HepG2 (cell line): ENCODE data around the gene TMPO. TPM values are rescaled to one million over a fixed set of nuclear protein-coding genes. Genes with fewer than 3 reads are reported as not detected.

Source experiments
- CBX2 ChIP-seq, 2 experiments: fragments of 200-600 bp in 1 of 2; sonication (generic); formaldehyde crosslinking in 1 of 2; IDR thresholded peaks; 2 replicates each; pipeline versions ENCODE4 v1.7.0 to v1.8.1; 2018 to 2022; ENCODE audit warnings: low read depth in 2 of 2, low read length in 1 of 2, mild to moderate bottlenecking in 1 of 2, missing genetic modification reagents in 1 of 2
- EZH2 ChIP-seq: conservative IDR thresholded peaks from 2 replicates; pipeline ENCODE4 v1.6.1; 2012; ENCODE audit warnings: mild to moderate bottlenecking, low read depth, low read length, moderate library complexity
- GABPA ChIP-seq, 2 experiments: IDR thresholded peaks; 2 replicates each; pipeline ENCODE4 v1.6.1; 2011 to 2016; ENCODE audit warnings: low read depth in 2 of 2, low read length in 1 of 2, missing biosample characterization in 1 of 2, missing genetic modification characterization in 1 of 2
- IRF2 ChIP-seq: IDR thresholded peaks from 2 replicates; pipeline ENCODE4 v1.6.1; 2018; ENCODE audit warnings: missing genetic modification reagents, missing compliant biosample characterization
- MEF2D ChIP-seq: sonication (generic); formaldehyde crosslinking; IDR thresholded peaks from 2 replicates; pipeline ENCODE4 v1.5.1; 2020; ENCODE audit warnings: mild to moderate bottlenecking, missing genetic modification reagents
- NFYB ChIP-seq: sonication (generic); formaldehyde crosslinking; IDR thresholded peaks from 2 replicates; pipeline ENCODE4 v1.4.0; 2020; ENCODE audit warnings: missing genetic modification reagents
- PRMT3 ChIP-seq: sonication (generic); formaldehyde crosslinking; IDR thresholded peaks from 2 replicates; pipeline ENCODE4 v1.8.1; 2022; ENCODE audit warnings: low read depth, mild to moderate bottlenecking, moderate library complexity, missing genetic modification reagents, borderline replicate concordance
- SP1 ChIP-seq, 2 experiments: fragments of 450-650 bp in 1 of 2; sonication (generic) in 1 of 2; formaldehyde crosslinking in 1 of 2; IDR thresholded peaks; 2 replicates each; pipeline versions ENCODE4 v1.4.0 to v1.6.1; 2016 to 2020; ENCODE audit warnings: missing genetic modification reagents in 1 of 2
- STAT6 ChIP-seq: sonication (generic); formaldehyde crosslinking; IDR thresholded peaks from 2 replicates; pipeline ENCODE4 v1.4.0; 2020; ENCODE audit warnings: missing genetic modification reagents, mild to moderate bottlenecking, borderline replicate concordance
- THYN1 ChIP-seq: sonication (generic); formaldehyde crosslinking; IDR thresholded peaks from 2 replicates; pipeline ENCODE4 v1.8.1; 2023; ENCODE audit warnings: low read depth, mild to moderate bottlenecking, moderate library complexity, missing genetic modification reagents, borderline replicate concordance
- ZBTB38 ChIP-seq: sonication (generic); formaldehyde crosslinking; IDR thresholded peaks from 2 replicates; pipeline ENCODE4 v1.5.1; 2020; ENCODE audit warnings: mild to moderate bottlenecking, missing genetic modification reagents
- ZEB1 ChIP-seq: IDR thresholded peaks from 2 replicates; pipeline ENCODE4 v1.6.1; 2012; ENCODE audit warnings: mild to moderate bottlenecking, low read depth, inconsistent platforms; ENCODE audit not compliant: insufficient replicate concordance
- ZNF124 ChIP-seq: sonication (generic); formaldehyde crosslinking; IDR thresholded peaks from 2 replicates; pipeline ENCODE4 v1.4.0; 2020; ENCODE audit warnings: missing genetic modification reagents
- ZNF770 ChIP-seq: sonication (generic); formaldehyde crosslinking; IDR thresholded peaks from 2 replicates; pipeline ENCODE4 v1.5.0; 2020; ENCODE audit warnings: mild to moderate bottlenecking, missing genetic modification reagents
- polyA plus RNA-seq, 8 experiments: library from polyadenylated mRNA; depleted of rRNA in 3 of 8; stranded (reverse) in 7 of 8; unstranded in 1 of 8; fragments of >200 nt; fragmentation: Illumina TruSeq in 4 of 8; extraction: Trizol in 4 of 8; gene quantifications; 2 replicates each; pipeline versions ENCODE4 v1.2.1 to v1.2.3, GENCODE V29; 2011 to 2016; ENCODE audit warnings: low read depth in 4 of 8, missing spikeins in 1 of 8, mixed read lengths in 1 of 8; ENCODE audit not compliant: insufficient read depth in 1 of 8
- total RNA-seq, 5 experiments: library from RNA; depleted of rRNA; stranded (reverse); fragments of >200 nt; fragmentation: Illumina TruSeq; extraction: Trizol; gene quantifications; 2 replicates each; pipeline ENCODE4 v1.2.3, GENCODE V29; 2016; ENCODE audit warnings: low read depth in 1 of 5
- TF ChIP-seq, protein P1 (sequence below): sonication (generic); formaldehyde crosslinking; IDR thresholded peaks from 2 replicates; pipeline ENCODE4 v1.4.0; 2020; ENCODE audit warnings: missing genetic modification reagents
- TF ChIP-seq, protein P2 (sequence below): sonication (generic); formaldehyde crosslinking; IDR thresholded peaks from 2 replicates; pipeline ENCODE4 v1.5.1; 2020; ENCODE audit warnings: mild to moderate bottlenecking, missing genetic modification reagents, moderate library complexity

Gene TMPO
- total and polyA plus RNA-seq, 2 of the 13 experiments (the other 11 are each of a cell fraction or from before 2014, with no cell fraction given), result 24.2 to 167 TPM

DNA sequence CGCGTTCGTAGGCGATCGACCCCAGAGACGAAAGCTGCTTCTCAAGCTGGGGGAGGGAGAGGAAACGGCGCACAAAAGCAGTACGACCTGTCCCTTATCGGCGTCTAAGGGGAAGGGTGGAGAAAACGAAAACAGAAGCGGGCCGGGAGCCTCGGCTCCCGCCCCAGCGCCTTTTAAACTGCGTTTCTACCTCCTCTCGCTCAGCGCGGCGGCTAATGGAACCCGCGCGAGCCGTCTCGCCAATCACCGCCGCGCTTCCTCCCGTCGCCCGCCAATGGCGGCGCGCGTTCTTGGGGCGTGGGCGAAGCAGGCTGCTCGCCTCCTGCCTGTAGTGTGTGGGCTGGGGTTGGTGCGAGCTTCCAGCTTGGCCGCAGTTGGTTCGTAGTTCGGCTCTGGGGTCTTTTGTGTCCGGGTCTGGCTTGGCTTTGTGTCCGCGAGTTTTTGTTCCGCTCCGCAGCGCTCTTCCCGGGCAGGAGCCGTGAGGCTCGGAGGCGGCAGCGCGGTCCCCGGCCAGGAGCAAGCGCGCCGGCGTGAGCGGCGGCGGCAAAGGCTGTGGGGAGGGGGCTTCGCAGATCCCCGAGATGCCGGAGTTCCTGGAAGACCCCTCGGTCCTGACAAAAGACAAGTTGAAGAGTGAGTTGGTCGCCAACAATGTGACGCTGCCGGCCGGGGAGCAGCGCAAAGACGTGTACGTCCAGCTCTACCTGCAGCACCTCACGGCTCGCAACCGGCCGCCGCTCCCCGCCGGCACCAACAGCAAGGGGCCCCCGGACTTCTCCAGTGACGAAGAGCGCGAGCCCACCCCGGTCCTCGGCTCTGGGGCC is at the start of gene TMPO (continued):
- no peak for TF ChIP-seq STAT6 (CRISPR knock-in tag)
- TF ChIP-seq NFYB (CRISPR knock-in tag), result peak; percentile 95
- TF ChIP-seq MEF2D (CRISPR knock-in tag), result peak; percentile 55; the same call in 1 of the 2 replicates
- no peak for TF ChIP-seq SP1 (IDR thresholded peaks at IDR 0.05)
- no peak for TF ChIP-seq SP1 (CRISPR knock-in tag; IDR thresholded peaks at IDR 0.05)
- no peak for TF ChIP-seq CBX2 (IDR thresholded peaks at IDR 0.05; ENCODE audit: low read depth, low read length)
- TF ChIP-seq CBX2 (CRISPR knock-in tag; IDR thresholded peaks at IDR 0.05; ENCODE audit: low read depth), result no peak
- TF ChIP-seq THYN1 (CRISPR knock-in tag), result no peak
- TF ChIP-seq ZBTB38, result no peak
- TF ChIP-seq IRF2 (CRISPR knock-in tag), result no peak
- TF ChIP-seq EZH2, result no peak
- TF ChIP-seq PRMT3, result no peak
- peak; percentile 48; the same call in 1 of the 2 replicates for TF ChIP-seq ZNF770 (CRISPR knock-in tag)
- 0 out of 2 replicates have a peak, but pooled peaks have one; percentile 24 for TF ChIP-seq ZNF124 (CRISPR knock-in tag)
- TF ChIP-seq ZEB1, result no peak
- TF ChIP-seq, protein P1, sequence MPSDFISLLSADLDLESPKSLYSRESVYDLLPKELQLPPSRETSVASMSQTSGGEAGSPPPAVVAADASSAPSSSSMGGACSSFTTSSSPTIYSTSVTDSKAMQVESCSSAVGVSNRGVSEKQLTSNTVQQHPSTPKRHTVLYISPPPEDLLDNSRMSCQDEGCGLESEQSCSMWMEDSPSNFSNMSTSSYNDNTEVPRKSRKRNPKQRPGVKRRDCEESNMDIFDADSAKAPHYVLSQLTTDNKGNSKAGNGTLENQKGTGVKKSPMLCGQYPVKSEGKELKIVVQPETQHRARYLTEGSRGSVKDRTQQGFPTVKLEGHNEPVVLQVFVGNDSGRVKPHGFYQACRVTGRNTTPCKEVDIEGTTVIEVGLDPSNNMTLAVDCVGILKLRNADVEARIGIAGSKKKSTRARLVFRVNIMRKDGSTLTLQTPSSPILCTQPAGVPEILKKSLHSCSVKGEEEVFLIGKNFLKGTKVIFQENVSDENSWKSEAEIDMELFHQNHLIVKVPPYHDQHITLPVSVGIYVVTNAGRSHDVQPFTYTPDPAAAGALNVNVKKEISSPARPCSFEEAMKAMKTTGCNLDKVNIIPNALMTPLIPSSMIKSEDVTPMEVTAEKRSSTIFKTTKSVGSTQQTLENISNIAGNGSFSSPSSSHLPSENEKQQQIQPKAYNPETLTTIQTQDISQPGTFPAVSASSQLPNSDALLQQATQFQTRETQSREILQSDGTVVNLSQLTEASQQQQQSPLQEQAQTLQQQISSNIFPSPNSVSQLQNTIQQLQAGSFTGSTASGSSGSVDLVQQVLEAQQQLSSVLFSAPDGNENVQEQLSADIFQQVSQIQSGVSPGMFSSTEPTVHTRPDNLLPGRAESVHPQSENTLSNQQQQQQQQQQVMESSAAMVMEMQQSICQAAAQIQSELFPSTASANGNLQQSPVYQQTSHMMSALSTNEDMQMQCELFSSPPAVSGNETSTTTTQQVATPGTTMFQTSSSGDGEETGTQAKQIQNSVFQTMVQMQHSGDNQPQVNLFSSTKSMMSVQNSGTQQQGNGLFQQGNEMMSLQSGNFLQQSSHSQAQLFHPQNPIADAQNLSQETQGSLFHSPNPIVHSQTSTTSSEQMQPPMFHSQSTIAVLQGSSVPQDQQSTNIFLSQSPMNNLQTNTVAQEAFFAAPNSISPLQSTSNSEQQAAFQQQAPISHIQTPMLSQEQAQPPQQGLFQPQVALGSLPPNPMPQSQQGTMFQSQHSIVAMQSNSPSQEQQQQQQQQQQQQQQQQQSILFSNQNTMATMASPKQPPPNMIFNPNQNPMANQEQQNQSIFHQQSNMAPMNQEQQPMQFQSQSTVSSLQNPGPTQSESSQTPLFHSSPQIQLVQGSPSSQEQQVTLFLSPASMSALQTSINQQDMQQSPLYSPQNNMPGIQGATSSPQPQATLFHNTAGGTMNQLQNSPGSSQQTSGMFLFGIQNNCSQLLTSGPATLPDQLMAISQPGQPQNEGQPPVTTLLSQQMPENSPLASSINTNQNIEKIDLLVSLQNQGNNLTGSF (CRISPR knock-in tag), result no peak
- TF ChIP-seq, protein P2, sequence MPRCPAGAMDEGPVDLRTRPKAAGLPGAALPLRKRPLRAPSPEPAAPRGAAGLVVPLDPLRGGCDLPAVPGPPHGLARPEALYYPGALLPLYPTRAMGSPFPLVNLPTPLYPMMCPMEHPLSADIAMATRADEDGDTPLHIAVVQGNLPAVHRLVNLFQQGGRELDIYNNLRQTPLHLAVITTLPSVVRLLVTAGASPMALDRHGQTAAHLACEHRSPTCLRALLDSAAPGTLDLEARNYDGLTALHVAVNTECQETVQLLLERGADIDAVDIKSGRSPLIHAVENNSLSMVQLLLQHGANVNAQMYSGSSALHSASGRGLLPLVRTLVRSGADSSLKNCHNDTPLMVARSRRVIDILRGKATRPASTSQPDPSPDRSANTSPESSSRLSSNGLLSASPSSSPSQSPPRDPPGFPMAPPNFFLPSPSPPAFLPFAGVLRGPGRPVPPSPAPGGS, result no peak; the same call in 1 of the 2 replicates
- no peak for TF ChIP-seq GABPA (IDR thresholded peaks at IDR 0.05; ENCODE audit: low read depth, low read length)
- no peak for TF ChIP-seq GABPA (CRISPR knock-in tag; IDR thresholded peaks at IDR 0.05; ENCODE audit: low read depth)
